ENCODE data around the gene ATP1A2.

- TF ChIP-seq CTCF (IDR thresholded peaks at IDR 0.05) (no peak), POLR2A (IDR thresholded peaks at IDR 0.05) (no peak)
Observed at GRCh38 chr1:160092366-160093068, 23.0 kb upstream of the ATP1A2 start.
